GM19438 (cell line): ENCODE measurements around the gene NPTX1.

Experiments
- ATAC-seq: cut with Tn5 transposase; IDR thresholded peaks from one replicate; pipeline ENCODE4 v1.9.1; 2021; ENCODE audit warnings: low read depth; ENCODE audit not compliant: unreplicated experiment

The NPTX1 gene

GRCh38 chr17:80481284-80482057 lies 5.1 kb upstream of the NPTX1 start:
- ATAC-seq, result no peak

- ATAC-seq, result no peak
Measured at GRCh38 chr17:80480248-80480647, 3.8 kb upstream of the NPTX1 start.

DNA sequence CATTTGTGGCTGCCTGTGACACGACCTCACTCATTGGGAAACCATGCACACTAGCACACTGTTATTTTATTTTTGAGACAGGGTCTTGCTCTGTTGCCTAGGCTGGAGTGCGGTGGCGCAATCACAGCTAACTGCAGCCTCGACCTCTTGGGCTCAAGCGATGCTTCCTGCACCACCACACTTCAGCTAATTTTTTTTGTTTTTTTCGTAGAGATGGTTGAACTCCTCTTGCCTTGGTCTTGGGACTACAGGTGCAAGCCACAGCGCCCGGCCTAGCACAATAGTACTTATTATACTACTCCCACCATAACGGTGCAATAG lies 2.8 kb upstream of the NPTX1 start:
- ATAC-seq, result no peak

DNA sequence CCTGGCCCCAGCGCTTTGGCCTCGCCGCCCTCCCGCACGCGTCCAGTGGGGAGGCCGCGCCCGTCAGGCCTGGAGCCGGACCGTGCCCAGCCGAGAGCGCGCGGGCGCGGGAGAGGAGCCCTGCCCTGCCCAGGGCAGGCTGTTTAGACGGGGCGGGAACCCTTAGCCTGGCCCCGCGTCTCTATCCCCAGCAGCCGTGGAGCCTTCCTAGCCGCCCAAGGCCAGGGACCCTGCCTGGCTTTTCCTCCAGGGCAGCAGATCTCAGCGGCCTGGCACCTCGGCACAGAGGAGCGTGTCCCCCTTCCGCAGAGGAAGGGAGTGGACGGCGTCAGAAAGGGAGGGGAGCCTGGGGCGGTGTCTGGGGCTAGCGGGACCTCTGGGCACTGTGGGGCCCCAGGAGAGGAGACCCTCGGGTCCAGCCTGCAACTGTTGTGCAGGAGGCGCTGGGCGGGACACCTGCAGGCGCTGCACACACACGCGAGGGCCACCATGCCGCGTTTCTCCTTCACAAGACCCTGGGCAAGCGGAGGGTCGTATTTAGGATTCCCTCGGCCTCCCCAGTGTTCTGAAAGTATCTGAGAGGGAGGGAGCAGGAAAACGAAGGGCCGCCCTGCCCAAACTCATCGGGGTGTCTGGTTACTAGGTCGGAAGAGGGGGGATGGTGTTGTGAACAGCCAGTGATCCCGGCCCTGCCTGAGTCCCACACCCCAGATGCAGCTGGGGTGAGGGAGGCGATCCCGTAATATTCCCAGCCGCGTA lies 2.3 kb upstream of the NPTX1 start:
- no peak for ATAC-seq

GRCh38 chr17:80477647-80478478 lies 1.5 kb upstream of the NPTX1 start:
- ATAC-seq, result no peak

DNA sequence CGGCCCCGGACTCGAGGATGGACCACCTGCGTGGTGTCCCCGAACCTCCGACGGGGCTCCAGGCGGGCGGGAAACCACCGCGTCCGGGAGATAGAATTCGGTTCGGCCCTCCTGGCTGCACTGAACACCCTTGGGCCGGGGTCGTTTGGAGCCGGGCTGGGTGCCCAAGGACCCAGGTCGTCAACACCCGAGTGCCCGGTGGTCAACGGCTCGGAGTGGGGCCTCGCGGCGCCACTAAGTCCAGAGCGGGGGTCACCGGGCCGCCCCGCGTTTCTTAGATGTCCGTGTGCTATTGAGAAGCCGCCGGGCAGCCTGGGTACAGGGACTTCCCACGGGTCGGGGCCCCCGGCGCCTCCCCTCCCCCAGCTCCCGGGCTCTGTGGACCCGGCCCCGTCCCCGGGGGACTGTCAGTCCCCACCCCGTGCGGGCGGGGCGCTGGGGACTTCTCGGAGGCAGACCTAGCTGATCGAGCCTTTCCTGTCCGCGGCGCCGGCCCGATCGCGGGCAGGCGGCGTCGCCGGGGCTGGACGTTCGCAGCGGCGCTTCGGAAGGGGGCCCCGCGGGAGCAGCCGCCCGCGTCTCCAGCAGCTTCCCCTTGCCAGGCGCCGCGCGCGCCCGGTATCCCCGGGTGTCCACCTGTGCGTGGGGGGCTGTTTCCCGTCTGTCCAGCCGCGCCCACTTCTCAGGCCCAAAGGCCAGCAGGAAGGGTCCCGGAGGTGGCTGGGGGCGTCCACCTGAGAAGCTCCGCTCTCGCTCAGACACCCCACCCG lies 655 bp upstream of the NPTX1 start:
- no peak for ATAC-seq

GRCh38 chr17:80474961-80475909 lies 1.2 kb downstream of the NPTX1 start:
- ATAC-seq, result no peak

GRCh38 chr17:80474231-80474960 lies 2.0 kb downstream of the NPTX1 start:
- ATAC-seq, result no peak

DNA sequence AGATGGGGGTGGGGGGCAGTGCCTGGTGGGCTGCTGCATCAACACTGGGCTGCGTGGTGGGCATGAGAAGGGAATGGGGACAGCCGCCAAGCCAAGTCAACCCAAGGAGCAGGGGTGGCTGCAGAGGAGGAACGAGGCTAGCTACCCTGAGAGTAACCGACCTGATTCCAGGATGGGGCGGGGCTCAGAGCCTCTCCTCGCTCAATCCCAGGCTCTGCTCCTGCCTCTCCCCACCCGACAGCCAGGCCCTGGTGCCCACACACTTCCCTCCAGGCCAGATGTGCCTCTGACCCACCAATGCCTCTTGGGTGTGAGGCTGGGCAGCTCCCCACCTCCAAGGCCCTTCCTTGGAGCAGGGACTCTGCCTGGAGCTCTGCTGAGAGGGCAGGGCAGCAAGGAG lies 2.7 kb downstream of the NPTX1 start:
- ATAC-seq, result no peak

GRCh38 chr17:80472996-80473395 lies 3.4 kb downstream of the NPTX1 start:
- no peak for ATAC-seq

DNA sequence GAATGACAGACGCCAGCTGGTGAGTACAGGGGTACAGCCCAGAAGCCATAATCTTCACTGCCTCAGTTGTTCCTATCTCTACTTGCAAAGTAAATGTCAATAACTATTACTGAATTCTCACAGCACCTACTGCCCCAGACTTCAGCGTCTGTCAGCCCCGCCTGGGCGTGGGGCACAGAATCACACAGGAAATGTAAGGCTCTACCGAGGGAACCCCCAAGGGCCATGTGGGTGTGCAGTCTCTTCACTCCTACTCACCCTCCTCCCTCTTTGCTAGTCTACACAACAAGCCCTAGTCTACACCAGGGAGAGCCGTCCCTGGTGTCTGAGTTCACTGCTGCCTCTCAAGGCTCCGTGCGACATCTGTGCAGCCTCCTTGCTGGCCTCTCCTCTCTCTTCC lies 4.5 kb downstream of the NPTX1 start:
- no peak for ATAC-seq

GRCh38 chr17:80470603-80471002 lies 5.8 kb downstream of the NPTX1 start:
- no peak for ATAC-seq

DNA sequence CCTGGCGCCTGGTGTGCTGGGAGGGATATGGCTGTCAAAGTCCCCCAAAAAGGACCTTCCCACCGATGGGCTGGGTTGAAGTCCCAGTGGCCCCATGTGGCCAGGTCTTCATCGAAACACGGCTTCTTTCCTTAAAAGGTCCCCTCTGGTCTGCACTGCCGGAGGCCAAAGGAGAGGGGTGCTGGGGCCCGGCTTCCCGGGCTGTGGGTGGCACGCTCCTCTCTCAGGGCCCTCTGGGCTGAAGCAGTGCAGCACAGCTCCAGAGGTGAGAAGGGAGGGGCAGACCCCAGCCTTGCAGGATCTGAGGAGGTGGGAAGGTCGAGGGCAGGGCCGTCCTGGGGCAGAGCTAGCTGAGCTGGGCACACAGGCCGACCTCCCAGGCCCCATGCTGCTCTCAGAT lies 6.7 kb downstream of the NPTX1 start:
- no peak for ATAC-seq

GRCh38 chr17:80468781-80469493 lies 7.5 kb downstream of the NPTX1 start:
- no peak for ATAC-seq

- ATAC-seq, result no peak
Measured at GRCh38 chr17:80468242-80468641, 8.2 kb downstream of the NPTX1 start.

DNA sequence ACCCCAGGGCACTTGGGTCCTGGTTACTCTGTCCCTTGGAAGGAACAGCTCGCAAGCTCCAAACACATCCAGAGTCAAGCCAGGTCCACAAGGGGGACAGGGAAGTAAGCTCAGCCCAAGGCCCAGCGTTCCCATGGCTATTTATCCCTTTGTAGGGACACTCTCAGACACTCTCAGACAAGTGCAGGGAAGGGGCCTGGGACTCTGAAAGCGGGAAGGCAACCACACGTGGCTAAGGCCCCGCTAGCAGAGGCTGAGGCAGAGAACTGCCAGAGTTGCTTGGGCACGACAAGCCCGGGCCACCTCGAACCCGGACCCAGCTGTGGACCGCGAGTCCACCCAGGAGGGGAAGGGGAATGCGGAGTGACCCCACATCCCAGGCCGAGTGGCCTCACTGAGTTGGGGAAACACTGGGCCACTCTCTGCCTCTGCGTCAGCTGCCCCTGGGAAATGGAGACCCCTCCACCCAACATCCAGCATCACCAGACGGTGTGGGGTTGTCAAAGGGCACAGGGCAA lies 10.2 kb downstream of the NPTX1 start:
- no peak for ATAC-seq

DNA sequence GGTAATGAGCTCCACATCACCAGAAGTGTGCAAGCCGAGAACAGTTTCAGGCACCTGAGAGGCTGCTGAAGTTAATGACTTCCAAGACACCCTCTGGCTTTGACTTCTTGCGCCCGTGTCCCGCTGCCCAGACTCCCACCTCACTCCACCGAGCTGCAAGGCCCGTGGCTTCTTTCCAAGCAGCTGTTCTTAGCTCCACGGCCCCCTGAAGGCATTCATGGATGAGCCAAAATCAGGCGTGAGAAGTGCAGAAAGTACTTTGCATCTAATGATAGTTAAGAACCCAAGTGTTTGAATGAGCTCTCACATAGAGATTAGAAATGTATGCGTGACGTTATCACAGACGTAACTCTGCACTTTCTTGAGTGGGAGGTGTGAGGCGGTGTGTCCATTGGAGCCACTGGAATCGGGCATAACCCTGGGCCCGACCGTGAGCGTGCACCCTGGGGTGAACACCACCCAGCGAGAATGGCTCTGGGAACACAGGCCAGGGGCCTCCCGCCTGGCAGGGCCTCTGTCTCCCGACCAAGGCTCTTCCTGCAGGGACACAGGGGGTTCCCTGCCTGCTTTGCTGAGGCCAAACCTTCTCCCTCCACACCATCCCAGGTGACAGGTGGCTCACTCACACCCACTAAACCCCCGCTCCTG lies 11.0 kb downstream of the NPTX1 start:
- no peak for ATAC-seq

GRCh38 chr17:80464486-80464885 lies 11.9 kb downstream of the NPTX1 start:
- no peak for ATAC-seq
